ENCODE measurements around the gene ZNF311.
"Not testable (repeated sequence)": the region's sequence is repeated elsewhere in the genome, so short reads cannot be mapped to it uniquely, and the experiment has no call there.

The ZNF311 gene

DNA sequence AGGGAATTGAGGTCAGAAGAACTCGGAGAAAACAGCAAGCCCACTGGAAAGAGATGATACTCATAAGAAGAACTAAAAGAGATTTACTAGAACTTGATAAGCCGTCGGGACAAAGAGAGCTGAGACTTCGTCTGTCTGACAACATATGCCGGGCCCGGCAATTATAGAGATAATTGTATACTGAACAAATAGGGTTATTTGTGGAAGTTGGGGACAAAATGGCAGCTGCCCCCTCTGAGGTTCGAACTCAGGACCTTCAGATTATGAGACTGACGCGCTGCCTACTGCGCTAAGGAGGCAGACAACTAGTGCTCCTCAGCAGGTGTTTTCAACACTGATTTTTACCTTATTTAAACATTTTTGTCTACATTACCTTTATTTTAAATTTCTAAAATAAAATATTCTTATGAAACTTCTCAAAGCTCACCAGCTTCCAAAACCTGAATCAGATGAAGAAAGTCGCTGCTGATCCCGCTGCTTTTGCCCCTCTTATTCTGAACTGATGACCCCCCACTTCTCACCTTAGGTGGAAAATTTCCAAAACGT lies 52.0 kb downstream of the ZNF311 start:
- DNase-seq (ENCODE audit: low spot score), result peak; percentile 58

DNA sequence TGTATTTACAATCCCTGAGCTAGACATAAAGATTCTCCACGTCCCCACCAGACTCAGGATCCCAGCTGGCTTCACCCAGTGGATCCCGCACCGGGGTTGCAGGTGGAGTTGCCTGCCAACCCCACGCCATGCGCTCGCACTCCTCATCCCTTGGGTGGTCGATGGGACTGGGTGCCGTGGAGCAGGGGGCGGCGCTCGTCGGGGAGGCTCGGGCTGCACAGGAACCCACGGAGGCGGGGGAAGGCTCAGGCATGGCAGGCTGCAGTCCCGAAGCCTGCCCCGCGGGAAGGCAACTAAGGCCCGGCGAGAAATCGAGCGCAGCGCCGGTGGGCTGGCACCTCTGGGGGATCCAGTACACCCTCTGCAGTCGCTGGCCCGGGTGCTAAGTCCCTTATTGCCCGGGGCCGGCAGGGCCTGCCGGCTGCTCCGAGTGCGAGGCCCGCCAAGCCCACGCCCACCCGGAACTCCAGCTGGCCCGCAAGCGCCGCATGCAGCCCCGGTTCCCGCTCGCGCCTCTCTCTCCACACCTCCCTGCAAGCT lies 55.4 kb downstream of the ZNF311 start:
- not testable (repeated sequence) for DNase-seq (ENCODE audit: low spot score)

DNA sequence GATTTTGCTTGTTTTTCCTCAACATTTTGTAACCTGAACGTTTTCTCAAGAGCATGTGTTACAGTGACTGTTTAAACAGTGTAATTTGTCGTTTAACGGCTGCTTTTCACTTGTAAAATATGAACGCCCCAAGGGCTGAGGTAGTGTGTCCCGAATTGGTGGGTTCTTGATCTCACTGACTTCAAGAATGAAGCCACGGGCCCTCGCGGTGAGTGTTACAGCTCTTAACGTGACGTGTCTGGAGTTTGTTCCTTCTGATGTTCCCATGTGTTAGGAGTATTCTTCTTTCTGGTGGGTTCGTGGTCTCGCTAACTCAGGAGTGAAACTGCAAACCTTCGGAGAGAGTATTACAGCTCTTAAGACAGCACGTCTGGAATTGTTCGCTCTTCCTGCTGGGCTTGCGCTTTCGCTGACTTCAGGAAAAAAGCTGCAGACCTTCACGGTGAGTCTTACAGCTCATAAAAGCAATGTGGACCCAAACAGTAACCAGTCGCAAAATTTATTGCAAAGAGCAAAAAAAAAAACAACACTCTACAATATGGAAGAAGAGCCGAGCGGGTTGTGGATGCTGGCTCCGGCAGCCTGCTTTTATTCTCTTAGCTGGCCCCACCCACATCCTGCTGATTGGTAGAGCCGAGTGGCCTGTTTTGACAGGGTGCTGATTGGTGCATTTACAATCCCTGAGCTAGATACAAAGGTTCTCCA lies 56.2 kb downstream of the ZNF311 start:
- no peak for DNase-seq (ENCODE audit: low spot score)

DNA sequence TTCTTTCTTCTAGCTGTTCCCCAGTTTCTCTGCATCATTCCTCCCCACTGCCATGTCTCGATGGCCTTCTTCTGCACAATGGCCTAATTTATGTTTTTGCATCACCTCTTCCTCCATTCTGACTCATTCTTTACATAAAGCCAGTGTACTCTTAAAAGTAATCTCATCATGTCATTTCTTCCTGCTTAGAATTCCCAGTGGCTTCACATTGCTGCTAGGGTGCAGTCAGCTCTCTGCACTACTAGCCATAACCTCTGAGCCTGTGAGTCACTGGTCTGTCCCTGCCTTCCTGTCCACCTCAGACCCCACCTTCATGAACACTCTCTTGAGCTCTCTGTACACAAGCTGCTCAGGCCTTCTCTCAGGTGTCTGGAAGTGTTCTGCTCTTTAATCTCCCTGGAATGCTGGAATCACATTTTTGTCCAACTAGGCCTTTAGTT lies 57.3 kb downstream of the ZNF311 start:
- DNase-seq (ENCODE audit: low spot score), result no peak

DNA sequence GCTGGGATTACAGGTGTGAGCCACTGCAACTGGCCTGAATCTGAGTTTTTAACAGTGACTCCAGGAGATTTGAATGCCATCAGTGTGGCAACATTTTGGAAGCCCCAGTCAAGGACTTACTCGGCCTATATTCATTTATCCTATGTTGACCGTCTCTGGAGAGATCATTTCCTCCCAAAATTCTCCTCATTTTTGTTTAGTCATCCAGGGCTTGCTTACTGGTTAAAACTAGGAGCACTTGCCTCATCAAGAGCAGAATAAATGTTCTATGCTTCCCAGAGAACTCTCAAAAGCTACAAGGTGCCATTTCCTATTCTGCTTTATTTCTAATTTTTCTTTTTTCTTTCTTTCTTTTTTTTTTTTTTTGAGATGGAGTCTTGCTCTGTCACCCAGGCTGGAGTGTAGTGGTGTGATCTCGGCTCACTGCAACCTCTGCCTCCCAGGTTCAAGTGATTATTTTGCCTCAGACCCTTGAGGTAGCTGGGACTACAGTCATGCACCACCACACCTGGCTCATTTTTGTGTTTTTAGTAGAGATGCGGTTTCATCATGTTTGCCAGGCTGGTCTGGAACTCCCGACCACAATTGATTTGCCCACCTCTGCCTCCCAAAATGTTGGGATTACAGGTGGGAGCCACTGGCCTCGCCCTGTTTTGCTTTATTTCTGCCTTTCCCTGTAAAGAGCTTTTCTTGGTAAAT lies 57.9 kb downstream of the ZNF311 start:
- no peak for DNase-seq (ENCODE audit: low spot score)

DNA sequence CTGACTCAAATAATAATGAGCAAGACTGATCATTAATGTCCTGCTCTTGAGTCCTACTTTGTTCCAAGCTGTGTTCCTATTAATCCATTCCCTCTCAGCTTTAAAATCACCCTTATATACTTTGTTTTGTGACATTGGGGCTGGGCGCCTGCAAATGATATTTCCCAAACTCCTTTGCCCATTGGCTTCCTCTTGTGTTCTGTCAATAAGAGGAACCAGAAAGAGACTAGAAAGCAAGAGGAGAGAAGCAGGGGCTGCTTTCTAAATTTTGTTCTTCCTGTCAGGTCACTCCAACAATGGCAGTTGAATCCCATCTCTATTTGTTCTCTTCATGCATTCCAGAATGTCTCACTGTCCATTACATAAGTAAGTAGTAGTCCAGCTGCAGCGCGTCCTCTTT lies 59.8 kb downstream of the ZNF311 start:
- no peak for DNase-seq (ENCODE audit: low spot score)

All from AG08395 (cell line).